ENCODE data around the gene CHD6.

DNA sequence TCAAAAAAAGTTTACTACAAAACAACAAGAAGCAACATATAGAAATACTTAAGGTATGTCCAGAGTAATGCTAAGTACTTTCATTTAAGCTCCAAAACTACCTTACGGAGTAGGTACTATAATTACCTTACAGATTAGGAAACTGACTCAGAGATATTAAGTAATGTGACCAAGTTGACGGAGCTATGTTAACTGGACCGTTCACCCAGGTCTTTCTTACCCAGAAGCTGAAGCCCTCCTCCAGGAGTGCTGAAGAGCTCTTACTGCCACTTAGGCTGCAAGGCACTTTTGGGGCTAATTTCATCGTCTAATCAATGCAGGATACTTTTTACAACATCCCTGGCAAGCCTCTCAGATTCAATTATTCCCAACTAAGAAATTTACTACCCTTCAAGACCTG, 123.7 kb downstream of the CHD6 start:
- TF ChIP-seq POLR2A (IDR thresholded peaks at IDR 0.05), result no peak
- TF ChIP-seq, protein P1, sequence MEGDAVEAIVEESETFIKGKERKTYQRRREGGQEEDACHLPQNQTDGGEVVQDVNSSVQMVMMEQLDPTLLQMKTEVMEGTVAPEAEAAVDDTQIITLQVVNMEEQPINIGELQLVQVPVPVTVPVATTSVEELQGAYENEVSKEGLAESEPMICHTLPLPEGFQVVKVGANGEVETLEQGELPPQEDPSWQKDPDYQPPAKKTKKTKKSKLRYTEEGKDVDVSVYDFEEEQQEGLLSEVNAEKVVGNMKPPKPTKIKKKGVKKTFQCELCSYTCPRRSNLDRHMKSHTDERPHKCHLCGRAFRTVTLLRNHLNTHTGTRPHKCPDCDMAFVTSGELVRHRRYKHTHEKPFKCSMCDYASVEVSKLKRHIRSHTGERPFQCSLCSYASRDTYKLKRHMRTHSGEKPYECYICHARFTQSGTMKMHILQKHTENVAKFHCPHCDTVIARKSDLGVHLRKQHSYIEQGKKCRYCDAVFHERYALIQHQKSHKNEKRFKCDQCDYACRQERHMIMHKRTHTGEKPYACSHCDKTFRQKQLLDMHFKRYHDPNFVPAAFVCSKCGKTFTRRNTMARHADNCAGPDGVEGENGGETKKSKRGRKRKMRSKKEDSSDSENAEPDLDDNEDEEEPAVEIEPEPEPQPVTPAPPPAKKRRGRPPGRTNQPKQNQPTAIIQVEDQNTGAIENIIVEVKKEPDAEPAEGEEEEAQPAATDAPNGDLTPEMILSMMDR (IDR thresholded peaks at IDR 0.05), result no peak

Measured in right lobe of liver (tissue), 4 donors.